GM12891 (cell line): ENCODE measurements around the gene RNLS.

ENCODE experiments used
- POLR2A ChIP-seq: IDR thresholded peaks from 2 replicates; pipeline ENCODE4 v1.6.1; 2011; ENCODE audit warnings: low read depth, low read length, control low read depth
- POLR2AphosphoS5 ChIP-seq: IDR thresholded peaks from 2 replicates; pipeline ENCODE4 v1.6.1; 2011; ENCODE audit warnings: low read depth, low read length, control low read depth
- POU2F2 ChIP-seq: IDR thresholded peaks from 2 replicates; pipeline ENCODE4 v1.6.1; 2011; ENCODE audit warnings: low read depth, mild to moderate bottlenecking, control low read depth, low read length, moderate library complexity
- TAF1 ChIP-seq: IDR thresholded peaks from 2 replicates; pipeline ENCODE4 v1.6.1; 2011; ENCODE audit warnings: low read depth, low read length, control low read depth

DNA sequence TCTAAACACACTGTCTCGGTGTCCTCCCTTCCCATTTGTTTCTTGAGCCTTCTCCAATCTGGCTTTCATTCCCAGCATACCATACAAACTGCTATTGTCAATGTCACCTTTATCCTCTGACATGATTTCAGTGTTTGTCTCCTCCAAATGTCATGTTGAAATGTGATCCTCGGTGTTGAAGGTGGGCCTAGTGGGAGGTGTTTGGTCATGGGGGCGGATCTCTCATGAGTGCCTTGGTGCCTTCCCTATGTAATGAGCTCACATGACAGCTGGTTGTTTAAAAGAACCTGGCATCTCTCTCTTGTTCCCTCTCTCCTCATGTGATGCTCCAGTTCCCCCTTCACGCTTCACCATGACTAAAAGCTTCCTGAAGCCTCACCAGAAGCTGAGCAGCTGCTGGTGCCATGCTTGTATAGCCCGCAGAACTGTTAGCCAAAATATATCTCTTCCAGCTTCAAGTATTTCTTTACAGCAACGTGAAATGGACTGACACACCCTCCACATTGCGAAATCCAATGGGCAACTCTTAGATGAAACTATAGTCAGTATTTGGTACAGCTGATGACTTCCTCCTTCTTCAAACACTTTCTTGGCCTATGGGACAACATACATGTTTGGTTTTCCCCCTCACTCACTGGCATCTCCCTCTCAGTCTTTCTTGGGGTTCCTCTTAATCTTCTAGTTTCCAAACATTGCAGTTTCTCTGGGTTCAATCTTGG is 27.8 kb downstream of the RNLS start:
- TF ChIP-seq POLR2AphosphoS5 (no peak), TAF1 (no peak), POLR2A (no peak), POU2F2 (no peak)
